Ascending aorta (tissue), 2 donors: Measurements from ENCODE around the gene PLCG2. TPM values are rescaled to one million over a fixed set of nuclear protein-coding genes. Genes with fewer than 3 reads are reported as not detected.

Experiments
- DNase-seq, 2 donors: peaks; one replicate each; pipeline ENCODE4 v3.0.0-alpha.2; 2019; ENCODE audit warnings: low spot score in 2 of 2
- H3K27ac ChIP-seq, 2 donors: fragments of 200-600 bp; sonication (generic); one replicate each; pipeline ENCODE4 v1.5.1; 2016 to 2017; ENCODE audit warnings: mild to moderate bottlenecking in 1 of 2
- H3K27me3 ChIP-seq: fragments of 200-600 bp; sonication (generic); one replicate; pipeline ENCODE4 v1.5.1; 2017
- H3K36me3 ChIP-seq, 2 donors: fragments of 200-600 bp; sonication (generic); one replicate each; pipeline ENCODE4 v1.5.1; 2016
- H3K4me1 ChIP-seq, 2 donors: fragments of 200-600 bp; sonication (generic); one replicate each; pipeline ENCODE4 v1.5.1; 2016 to 2017; ENCODE audit warnings: mild to moderate bottlenecking in 1 of 2
- H3K4me3 ChIP-seq, 2 donors: fragments of 200-600 bp; sonication (generic); one replicate each; pipeline ENCODE4 v1.5.1; 2016 to 2017; ENCODE audit warnings: mild to moderate bottlenecking in 1 of 2
- H3K9me3 ChIP-seq, 2 donors: fragments of 200-600 bp; sonication (generic); one replicate each; pipeline ENCODE4 v1.5.1; 2016
- CTCF ChIP-seq, 3 experiments: fragments of 200-600 bp in 2 of 3; fragments of 450-650 bp in 1 of 3; sonication (generic) in 2 of 3; IDR thresholded peaks; one replicate each; pipeline ENCODE4 v1.5.1; 2016 to 2019; ENCODE audit warnings: antibody characterized with exemption in 3 of 3, mild to moderate bottlenecking in 1 of 3, moderate library complexity in 1 of 3
- intact Hi-C: fragments of 100-400 bp; cut with DNase I; formaldehyde crosslinking; loops from one replicate; pipeline ENCODE4 v1.15.1; 2023
- total RNA-seq: library from RNA; depleted of rRNA; stranded (reverse); fragments of >200 nt; gene quantifications from one replicate; pipeline ENCODE4 v1.1.0, GENCODE V29; 2016

The PLCG2 gene
- total RNA-seq, 1 donor from 2014 or later: 34.2 TPM

GRCh38 chr16:81815429-81815766 is 36.3 kb downstream of the PLCG2 start:
- no peak for DNase-seq
- no peak for TF ChIP-seq CTCF (IDR thresholded peaks at IDR 0.05)
- H3K36me3 ChIP-seq: no peaks in the 10 kb centered on the region
- no peaks in the 10 kb centered on the region for H3K27me3 ChIP-seq
- intact Hi-C loops: no loop called here
- H3K4me1 ChIP-seq: no peaks in the 10 kb centered on the region
- H3K27ac ChIP-seq: no peak overlapping the region
- H3K9me3 ChIP-seq: no peaks in the 10 kb centered on the region
- no peak overlapping the region for H3K4me3 ChIP-seq

GRCh38 chr16:81816351-81816750 is 37.3 kb downstream of the PLCG2 start:
- no peaks in the 10 kb centered on the region for H3K9me3 ChIP-seq
- TF ChIP-seq CTCF (IDR thresholded peaks at IDR 0.05): no peak
- no peak for DNase-seq
- no peaks in the 10 kb centered on the region for H3K4me1 ChIP-seq
- intact Hi-C loops: no loop called here
- H3K27ac ChIP-seq: no peak overlapping the region
- H3K27me3 ChIP-seq: no peaks in the 10 kb centered on the region
- no peaks in the 10 kb centered on the region for H3K36me3 ChIP-seq
- H3K4me3 ChIP-seq: no peak overlapping the region

GRCh38 chr16:81816793-81817210 is 37.7 kb downstream of the PLCG2 start:
- no peaks in the 10 kb centered on the region for H3K9me3 ChIP-seq
- DNase-seq: no peak
- no peak overlapping the region for H3K4me3 ChIP-seq
- no peak for TF ChIP-seq CTCF (IDR thresholded peaks at IDR 0.05)
- H3K36me3 ChIP-seq: no peaks in the 10 kb centered on the region
- no peak overlapping the region for H3K27ac ChIP-seq
- H3K4me1 ChIP-seq: no peaks in the 10 kb centered on the region
- intact Hi-C loops: no loop called here
- H3K27me3 ChIP-seq: no peaks in the 10 kb centered on the region

GRCh38 chr16:81817296-81817695 is 38.2 kb downstream of the PLCG2 start:
- Histone ChIP-seq H3K27me3 (no peaks in the 10 kb centered on the region), H3K4me3 (no peak overlapping the region), H3K27ac (no peak overlapping the region), H3K4me1 (no peaks in the 10 kb centered on the region), H3K36me3 (no peaks in the 10 kb centered on the region), H3K9me3 (no peaks in the 10 kb centered on the region)
- intact Hi-C loops: no loop called here
- TF ChIP-seq CTCF (IDR thresholded peaks at IDR 0.05): no peak
- DNase-seq: no peak

- no peak for TF ChIP-seq CTCF (IDR thresholded peaks at IDR 0.05)
- H3K4me1 ChIP-seq: no peaks in the 10 kb centered on the region
- H3K4me3 ChIP-seq: no peak overlapping the region
- no peaks in the 10 kb centered on the region for H3K36me3 ChIP-seq
- intact Hi-C loops: no loop called here
- no peaks in the 10 kb centered on the region for H3K27me3 ChIP-seq
- H3K27ac ChIP-seq: no peak overlapping the region
- H3K9me3 ChIP-seq: no peaks in the 10 kb centered on the region
- no peak for DNase-seq
These were observed 38.9 kb downstream of the PLCG2 start for GRCh38 chr16:81817789-81818567.

GRCh38 chr16:81818568-81818896 is 39.4 kb downstream of the PLCG2 start:
- intact Hi-C loops: no loop called here
- no peaks in the 10 kb centered on the region for H3K4me1 ChIP-seq
- H3K9me3 ChIP-seq: no peaks in the 10 kb centered on the region
- no peak overlapping the region for H3K27ac ChIP-seq
- no peak for TF ChIP-seq CTCF (IDR thresholded peaks at IDR 0.05)
- DNase-seq: no peak
- H3K27me3 ChIP-seq: no peaks in the 10 kb centered on the region
- no peak overlapping the region for H3K4me3 ChIP-seq
- H3K36me3 ChIP-seq: no peaks in the 10 kb centered on the region
